ENCODE results near the gene XRN1.

GRCh38 chr3:142279965-142280590, 167.8 kb downstream of the XRN1 start:
- peak; percentile 45 to 74 (median 66) for TF ChIP-seq CTCF (IDR thresholded peaks at IDR 0.05)
- TF ChIP-seq POLR2A (IDR thresholded peaks at IDR 0.05), result no peak

Data from heart left ventricle (tissue), 13 donors.